Erythroblast (primary cell): Measurements from ENCODE around the gene IL6R.

Experiments used
- GATA1 ChIP-seq: IDR thresholded peaks from 2 replicates; pipeline ENCODE4 v1.6.1; 2011; ENCODE audit warnings: low read depth, mild to moderate bottlenecking, control low read depth, low read length, moderate library complexity
- POLR2A ChIP-seq: IDR thresholded peaks from 2 replicates; pipeline ENCODE4 v1.6.1; 2011; ENCODE audit warnings: mild to moderate bottlenecking, low read length

DNA sequence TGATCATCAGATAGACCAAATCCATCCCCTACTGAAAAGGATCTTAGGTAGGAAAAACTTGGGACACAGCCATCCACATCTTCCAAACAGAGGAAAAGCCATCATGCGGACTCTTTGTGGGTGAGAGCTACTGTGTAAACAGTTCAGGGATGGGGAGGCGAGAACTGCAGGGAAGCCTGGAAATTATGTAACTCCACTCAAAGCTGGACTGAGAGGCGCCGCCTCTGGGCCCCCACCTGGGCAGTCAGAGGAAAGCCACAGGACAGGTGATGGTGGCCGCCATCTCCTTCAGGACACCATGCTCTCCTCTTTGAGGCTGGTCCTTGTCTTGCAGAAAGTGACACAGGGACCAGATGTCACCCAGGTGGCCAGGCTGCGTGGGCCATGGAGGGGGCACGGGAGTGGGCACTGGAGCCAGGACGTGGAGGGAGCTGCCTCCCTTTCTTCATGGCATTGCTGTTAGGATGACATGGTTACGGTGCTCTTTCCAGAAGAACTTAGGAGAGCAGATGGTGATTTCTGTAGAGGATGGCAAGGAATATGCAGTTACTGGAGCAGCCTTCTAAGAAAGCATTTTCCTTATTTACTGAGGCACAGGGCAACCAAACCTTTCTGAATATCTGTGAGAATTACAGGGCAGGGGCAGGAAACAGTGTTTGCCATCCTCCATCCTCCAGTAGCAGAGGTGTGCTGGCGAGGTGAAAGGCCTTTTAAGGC lies 64.9 kb downstream of the IL6R start:
- no peak for TF ChIP-seq POLR2A
- no peak for TF ChIP-seq GATA1
